Embryonic facial prominence (tissue), 1 donor: ENCODE measurements around the gene NGRN.
"Not testable (repeated sequence)": the region's sequence is repeated elsewhere in the genome, so short reads cannot be mapped to it uniquely, and the experiment has no call there.

Experiments
- DNase-seq: peaks from one replicate; pipeline ENCODE4 v3.0.0-alpha.2; 2016; ENCODE audit errors: extremely low spot score

NGRN gene

GRCh38 chr15:90281637-90282036 lies 16.2 kb downstream of the NGRN start:
- DNase-seq, result not testable (repeated sequence)

GRCh38 chr15:90286678-90287077 lies 21.2 kb downstream of the NGRN start:
- DNase-seq, result no peak

GRCh38 chr15:90287101-90287500 lies 21.6 kb downstream of the NGRN start:
- no peak for DNase-seq

- DNase-seq, result no peak
These were observed 22.5 kb downstream of the NGRN start for GRCh38 chr15:90287946-90288345.

- no peak for DNase-seq
These were observed 26.3 kb downstream of the NGRN start for GRCh38 chr15:90291679-90292356.

GRCh38 chr15:90293040-90293810 lies 27.8 kb downstream of the NGRN start:
- not testable (repeated sequence) for DNase-seq

GRCh38 chr15:90294159-90294558 lies 28.7 kb downstream of the NGRN start:
- DNase-seq, result no peak

- DNase-seq, result no peak
These were observed 29.3 kb downstream of the NGRN start for GRCh38 chr15:90294601-90295269.

GRCh38 chr15:90295270-90295648 lies 29.8 kb downstream of the NGRN start:
- no peak for DNase-seq

GRCh38 chr15:90296316-90296884 lies 30.9 kb downstream of the NGRN start:
- not testable (repeated sequence) for DNase-seq

GRCh38 chr15:90297021-90297420 lies 31.5 kb downstream of the NGRN start:
- DNase-seq, result no peak

- no peak for DNase-seq
These were observed 35.1 kb downstream of the NGRN start for GRCh38 chr15:90300541-90300940.

GRCh38 chr15:90300988-90301706 lies 35.7 kb downstream of the NGRN start:
- DNase-seq, result no peak

GRCh38 chr15:90301707-90302300 lies 36.3 kb downstream of the NGRN start:
- DNase-seq, result no peak

GRCh38 chr15:90305355-90305754 lies 39.9 kb downstream of the NGRN start:
- not testable (repeated sequence) for DNase-seq

- no peak for DNase-seq
These were observed 40.5 kb downstream of the NGRN start for GRCh38 chr15:90305932-90306331.

GRCh38 chr15:90306560-90306959 lies 41.1 kb downstream of the NGRN start:
- no peak for DNase-seq

GRCh38 chr15:90307661-90308060 lies 42.2 kb downstream of the NGRN start:
- no peak for DNase-seq

GRCh38 chr15:90309020-90309419 lies 43.5 kb downstream of the NGRN start:
- DNase-seq, result no peak

- DNase-seq, result no peak
These were observed 50.0 kb downstream of the NGRN start for GRCh38 chr15:90315278-90315982.

- DNase-seq, result no peak
These were observed 50.7 kb downstream of the NGRN start for GRCh38 chr15:90316139-90316538.
